H9 (cell line): ENCODE data around the gene PDCL3. TPM values are rescaled to one million over a fixed set of nuclear protein-coding genes. Genes with fewer than 3 reads are reported as not detected.

ENCODE experiments used
- DNase-seq: peaks from one replicate; pipeline ENCODE4 v3.0.0-alpha.2; 2017
- H2AFZ ChIP-seq: one replicate; pipeline ENCODE4 v1.6.1; 2013; ENCODE audit warnings: mild to moderate bottlenecking, low read length, control low read depth, moderate library complexity
- H2AK5ac ChIP-seq: 2 replicates; pipeline ENCODE4 v1.6.1; 2013; ENCODE audit warnings: low read length, control low read depth, mixed read lengths; ENCODE audit not compliant: insufficient read length
- H2BK120ac ChIP-seq: one replicate; pipeline ENCODE4 v1.6.1; 2013; ENCODE audit warnings: low read depth, mild to moderate bottlenecking, low read length, control low read depth, inconsistent platforms; ENCODE audit not compliant: poor library complexity, severe bottlenecking
- H2BK12ac ChIP-seq: 2 replicates; pipeline ENCODE4 v1.6.1; 2013; ENCODE audit warnings: low read length, control low read depth, mixed read lengths, low read depth; ENCODE audit not compliant: insufficient read length
- H2BK15ac ChIP-seq: 2 replicates; pipeline ENCODE4 v1.6.1; 2013; ENCODE audit warnings: low read depth, low read length, control low read depth
- H2BK20ac ChIP-seq: one replicate; pipeline ENCODE4 v1.6.1; 2013; ENCODE audit warnings: low read depth, mild to moderate bottlenecking, low read length, control low read depth, inconsistent platforms; ENCODE audit not compliant: poor library complexity, severe bottlenecking
- H2BK5ac ChIP-seq: 2 replicates; pipeline ENCODE4 v1.6.1; 2013; ENCODE audit warnings: low read length, control low read depth, mixed read lengths; ENCODE audit not compliant: insufficient read length
- H3K14ac ChIP-seq: 2 replicates; pipeline ENCODE4 v1.6.1; 2013; ENCODE audit warnings: low read length, control low read depth; ENCODE audit not compliant: insufficient read depth
- H3K18ac ChIP-seq: 2 replicates; pipeline ENCODE4 v1.6.1; 2013; ENCODE audit warnings: low read depth, mild to moderate bottlenecking, mixed read lengths, low read length, control low read depth; ENCODE audit not compliant: insufficient read length
- H3K23ac ChIP-seq: 2 replicates; pipeline ENCODE4 v1.6.1; 2013; ENCODE audit warnings: low read length, control low read depth, mixed read lengths, low read depth; ENCODE audit not compliant: insufficient read length
- H3K23me2 ChIP-seq: 2 replicates; pipeline ENCODE4 v1.6.1; 2013; ENCODE audit warnings: low read depth, mild to moderate bottlenecking, mixed read lengths, low read length, control low read depth; ENCODE audit not compliant: insufficient read length, poor library complexity, severe bottlenecking
- H3K27ac ChIP-seq: 2 replicates; pipeline ENCODE4 v1.5.1; 2013; ENCODE audit warnings: low read length, control low read depth, mixed read lengths, low read depth; ENCODE audit not compliant: insufficient read length
- H3K27me3 ChIP-seq: 2 replicates; pipeline ENCODE4 v1.6.1; 2013; ENCODE audit warnings: low read length, control low read depth, inconsistent platforms; ENCODE audit not compliant: insufficient read depth
- H3K4ac ChIP-seq: 2 replicates; pipeline ENCODE4 v1.6.1; 2013; ENCODE audit warnings: low read depth, mild to moderate bottlenecking, control low read depth, inconsistent platforms, low read length, moderate library complexity
- H3K4me1 ChIP-seq: 2 replicates; pipeline ENCODE4 v1.6.1; 2013; ENCODE audit warnings: low read length, control low read depth, inconsistent platforms; ENCODE audit not compliant: insufficient read depth
- H3K4me2 ChIP-seq: 2 replicates; pipeline ENCODE4 v1.6.1; 2013; ENCODE audit warnings: low read length, control low read depth, mixed read lengths; ENCODE audit not compliant: insufficient read length, insufficient read depth
- H3K56ac ChIP-seq: 2 replicates; pipeline ENCODE4 v1.6.1; 2013; ENCODE audit warnings: low read depth, mild to moderate bottlenecking, mixed read lengths, low read length, control low read depth; ENCODE audit not compliant: insufficient read length
- H3K79me1 ChIP-seq: 2 replicates; pipeline ENCODE4 v1.6.1; 2013; ENCODE audit warnings: low read depth, mild to moderate bottlenecking, moderate library complexity, low read length, control low read depth, inconsistent platforms; ENCODE audit not compliant: insufficient read depth, poor library complexity, severe bottlenecking
- H3K79me2 ChIP-seq: 2 replicates; pipeline ENCODE4 v1.6.1; 2013; ENCODE audit warnings: low read length, control low read depth, inconsistent platforms; ENCODE audit not compliant: insufficient read depth
- H3K9ac ChIP-seq: 2 replicates; pipeline ENCODE4 v1.6.1; 2013; ENCODE audit warnings: low read length, control low read depth, mixed read lengths; ENCODE audit not compliant: insufficient read length; ENCODE audit errors: extremely low read depth
- H3K9me3 ChIP-seq: one replicate; pipeline ENCODE4 v1.6.1; 2013; ENCODE audit warnings: low read depth, low read length, inconsistent platforms; ENCODE audit not compliant: control insufficient read depth
- H3T11ph ChIP-seq: one replicate; pipeline ENCODE4 v1.6.1; 2013; ENCODE audit warnings: mild to moderate bottlenecking, low read length, control low read depth, inconsistent platforms
- H4K20me1 ChIP-seq: one replicate; pipeline ENCODE4 v1.6.1; 2013; ENCODE audit not compliant: control insufficient read depth, insufficient read length, insufficient read depth
- H4K5ac ChIP-seq: 2 replicates; pipeline ENCODE4 v1.6.1; 2013; ENCODE audit warnings: low read depth, mild to moderate bottlenecking, mixed read lengths, low read length, control low read depth; ENCODE audit not compliant: insufficient read length
- H4K8ac ChIP-seq: replicated peaks from 2 replicates; pipeline ENCODE4 v1.6.1; 2013; ENCODE audit warnings: low read length, control low read depth, mixed read lengths, low read depth; ENCODE audit not compliant: insufficient read length
- H4K91ac ChIP-seq: 2 replicates; pipeline ENCODE4 v1.6.1; 2013; ENCODE audit warnings: low read depth, mild to moderate bottlenecking, moderate library complexity, mixed read lengths, low read length, control low read depth; ENCODE audit not compliant: insufficient read length
- H3K27ac Mint-ChIP-seq, 3 experiments: 2 replicates in 2 of 3; 3 replicates in 1 of 3; pipeline ENCODE4 v1.8.0; 2020 to 2021; ENCODE audit warnings: mixed read lengths in 3 of 3, mild to moderate bottlenecking in 1 of 3, moderate library complexity in 1 of 3
- H3K27me3 Mint-ChIP-seq: 2 replicates; pipeline ENCODE4 v1.8.0; 2021; ENCODE audit warnings: low read depth, mild to moderate bottlenecking, moderate library complexity, mixed read lengths
- H3K36me3 Mint-ChIP-seq, 3 experiments: 2 replicates in 2 of 3; 3 replicates in 1 of 3; pipeline ENCODE4 v1.8.0; 2020 to 2021; ENCODE audit warnings: low read depth in 3 of 3, mixed read lengths in 3 of 3; ENCODE audit not compliant: insufficient read depth in 1 of 3
- H3K4me1 Mint-ChIP-seq, 2 experiments: 2 replicates each; pipeline ENCODE4 v1.8.0; 2020; ENCODE audit warnings: mixed read lengths in 2 of 2
- H3K4me3 Mint-ChIP-seq, 2 experiments: 2 replicates in 1 of 2; 3 replicates in 1 of 2; pipeline ENCODE4 v1.8.0; 2020 to 2021; ENCODE audit warnings: mild to moderate bottlenecking in 2 of 2, mixed read lengths in 2 of 2, moderate library complexity in 1 of 2
- H3K9me3 Mint-ChIP-seq, 2 experiments: 2 replicates in 1 of 2; 3 replicates in 1 of 2; pipeline ENCODE4 v1.8.0; 2020; ENCODE audit warnings: mild to moderate bottlenecking in 2 of 2, mixed read lengths in 2 of 2, moderate library complexity in 1 of 2
- WGBS: extraction: QIAGEN DNeasy Blood & Tissue Kit; methylation state at CpG from one replicate; pipeline ENCODE4 v1.1.7; 2013; ENCODE audit warnings: missing lambda C conversion rate, low lambda C conversion rate, mixed read lengths; ENCODE audit not compliant: insufficient read length; ENCODE audit errors: extremely low coverage; 5-methylcytosine and 5-hydroxymethylcytosine counted together
- long read RNA-seq: library from polyadenylated mRNA; unstranded; transcript quantifications from one replicate; pipeline ENCODE4 v2.0.0, GENCODE V29; 2020
- total RNA-seq: library from RNA; stranded (reverse); gene quantifications from 2 replicates; pipeline ENCODE4 v1.2.1, GENCODE V29; 2021
- TF ChIP-seq, protein P1 (sequence below): fragments of 200-600 bp; sonication (generic); conservative IDR thresholded peaks from 3 replicates; pipeline ENCODE4 v1.8.0; 2021; ENCODE audit warnings: antibody characterized with exemption, mild to moderate bottlenecking

The PDCL3 gene
- 39.4 and 43.3 TPM in 2 replicates for total RNA-seq
- long read RNA-seq, transcript PDCL3-201 (6 exons, 1,337 nt), result major isoform, 226 of 243 reads
- long read RNA-seq, partial matches to known transcripts, result 0 of 243 reads
- long read RNA-seq, other reads (novel, unspliced or antisense), result 17 of 243 reads

DNA sequence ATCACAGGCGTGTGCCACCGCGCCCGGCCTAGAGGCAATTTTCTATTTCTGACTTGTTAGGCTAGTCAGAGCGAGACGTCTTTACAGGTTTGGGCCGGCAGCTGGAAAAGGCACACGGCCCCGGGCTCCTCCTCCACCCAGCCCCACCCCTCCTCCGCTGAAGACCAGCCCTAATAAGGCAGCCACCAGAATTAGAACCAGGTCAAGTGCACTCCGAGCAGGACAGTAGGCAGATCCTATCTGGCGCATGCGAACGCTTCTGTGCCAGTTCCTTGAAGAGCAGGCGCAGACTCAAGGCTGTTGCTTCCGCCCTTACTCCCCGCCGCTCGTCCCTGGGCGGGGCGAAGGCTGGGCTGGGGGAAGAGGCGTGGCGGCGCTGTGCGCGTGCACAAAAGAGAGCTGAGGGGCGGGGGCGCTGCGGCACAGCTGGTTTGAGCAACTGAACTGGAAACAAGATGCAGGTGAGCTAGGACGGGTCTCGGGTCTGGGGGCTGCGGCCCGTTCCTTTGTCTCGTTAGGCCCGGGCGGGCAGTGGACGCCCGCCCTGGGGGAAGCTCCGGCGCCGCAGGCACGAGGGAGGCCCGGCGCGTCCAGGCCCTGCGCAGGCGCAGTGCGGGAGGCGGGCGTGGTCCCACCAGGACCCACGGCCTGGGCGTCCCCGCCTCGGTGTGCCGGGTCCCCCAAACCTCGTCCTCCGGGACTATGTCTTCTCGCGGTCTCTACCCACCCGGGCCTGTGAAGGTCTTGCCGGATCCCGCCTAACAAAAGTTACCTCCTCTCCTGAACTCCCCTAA is at the start of gene PDCL3:
Gene PDCL3, plus strand, starts transcription at position 381 of the 794 bp plus-strand sequence. Its CDS starts 75 bp downstream, at position 456.
- no peaks in the 10 kb centered on the region for H3K9me3 ChIP-seq
- no peak within 1 kb of the TSS for H2BK5ac ChIP-seq
- H2BK12ac ChIP-seq, result no peak within 1 kb of the TSS
- H3K27me3 ChIP-seq, result no peaks in the 10 kb centered on the region
- H3K56ac ChIP-seq, result no peak within 1 kb of the TSS
- peak within 1 kb of the TSS; percentile 81 for H3K9ac ChIP-seq
- no peaks in the 10 kb centered on the region; the same call in 1 of the 2 replicates for H3K79me2 ChIP-seq
- H2BK20ac ChIP-seq, result no peak within 1 kb of the TSS
- H4K20me1 ChIP-seq, result no peaks in the 10 kb centered on the region
- no peak within 1 kb of the TSS; the same call in 1 of the 2 replicates for H3K4ac ChIP-seq
- no CpG with 5 or more reads among the region's 62 CpGs for WGBS
- peak within 1 kb of the TSS; percentile 2 for H3T11ph ChIP-seq
- H2AFZ ChIP-seq, result no peak within 1 kb of the TSS
- no peak within 1 kb of the TSS for H4K5ac ChIP-seq
- H4K8ac ChIP-seq, result no peak within 1 kb of the TSS
- H3K14ac ChIP-seq, result peak within 1 kb of the TSS; percentile 74
- no peak within 1 kb of the TSS for H2BK15ac ChIP-seq
- peak within 1 kb of the TSS; percentile 88 to 90 for H3K4me3 Mint-ChIP-seq
- H4K91ac ChIP-seq, result no peak within 1 kb of the TSS
- TF ChIP-seq, protein P1, sequence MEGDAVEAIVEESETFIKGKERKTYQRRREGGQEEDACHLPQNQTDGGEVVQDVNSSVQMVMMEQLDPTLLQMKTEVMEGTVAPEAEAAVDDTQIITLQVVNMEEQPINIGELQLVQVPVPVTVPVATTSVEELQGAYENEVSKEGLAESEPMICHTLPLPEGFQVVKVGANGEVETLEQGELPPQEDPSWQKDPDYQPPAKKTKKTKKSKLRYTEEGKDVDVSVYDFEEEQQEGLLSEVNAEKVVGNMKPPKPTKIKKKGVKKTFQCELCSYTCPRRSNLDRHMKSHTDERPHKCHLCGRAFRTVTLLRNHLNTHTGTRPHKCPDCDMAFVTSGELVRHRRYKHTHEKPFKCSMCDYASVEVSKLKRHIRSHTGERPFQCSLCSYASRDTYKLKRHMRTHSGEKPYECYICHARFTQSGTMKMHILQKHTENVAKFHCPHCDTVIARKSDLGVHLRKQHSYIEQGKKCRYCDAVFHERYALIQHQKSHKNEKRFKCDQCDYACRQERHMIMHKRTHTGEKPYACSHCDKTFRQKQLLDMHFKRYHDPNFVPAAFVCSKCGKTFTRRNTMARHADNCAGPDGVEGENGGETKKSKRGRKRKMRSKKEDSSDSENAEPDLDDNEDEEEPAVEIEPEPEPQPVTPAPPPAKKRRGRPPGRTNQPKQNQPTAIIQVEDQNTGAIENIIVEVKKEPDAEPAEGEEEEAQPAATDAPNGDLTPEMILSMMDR, result no peak; the same call in 2 of the 3 replicates
- peak within 1 kb of the TSS; percentile 68 for H3K4me2 ChIP-seq
- H3K23ac ChIP-seq, result no peak within 1 kb of the TSS
- H3K23me2 ChIP-seq, result no peaks in the 10 kb centered on the region
- H3K36me3 Mint-ChIP-seq, result peaks cover 11 to 25% (median 22%) of the 10 kb centered on the region in 3 experiments; a peak in 6 of 7 replicates
- H3K4me1 Mint-ChIP-seq, result peaks cover 14 to 16% of the 10 kb centered on the region in 2 experiments
- H3K27ac ChIP-seq, result peak within 1 kb of the TSS; percentile 69
- peak within 1 kb of the TSS; percentile 62 for H2BK120ac ChIP-seq
- H2AK5ac ChIP-seq, result no peak within 1 kb of the TSS
- H3K18ac ChIP-seq, result peak within 1 kb of the TSS; percentile 81
- H3K27me3 Mint-ChIP-seq, result no peaks in the 10 kb centered on the region
- no peaks in the 10 kb centered on the region for H3K4me1 ChIP-seq
- H3K79me1 ChIP-seq, result no peaks in the 10 kb centered on the region
- H3K27ac Mint-ChIP-seq, result peak within 1 kb of the TSS; percentile 97 to 98 (median 97)
- peaks cover 0 to 3% of the 10 kb centered on the region in 2 experiments; a peak in 2 of 5 replicates for H3K9me3 Mint-ChIP-seq
- peak; percentile 96 for DNase-seq
